Heart right ventricle (tissue), 16 donors: ENCODE measurements around the gene FHOD3. TPM values are rescaled to one million over a fixed set of nuclear protein-coding genes. Genes with fewer than 3 reads are reported as not detected.

Experiments
- ATAC-seq, 8 donors: fragments of 200-7000 bp; cut with Tn5 transposase; one replicate each; pipeline ENCODE4 v1.9.1; 2020; ENCODE audit warnings: mild to moderate bottlenecking in 8 of 8, moderate library complexity in 8 of 8, moderate number of reproducible peaks in 1 of 8
- DNase-seq, 2 donors: peaks; one replicate each; pipeline ENCODE4 v3.0.0-alpha.2; 2020
- H3K27ac ChIP-seq, 10 donors: fragments of 200-600 bp; sonication (generic) in 2 of 10; one replicate each; pipeline versions ENCODE4 v1.5.0 to v1.8.0; 2020 to 2022; ENCODE audit warnings: mild to moderate bottlenecking in 3 of 10
- H3K27me3 ChIP-seq, 7 donors: fragments of 200-600 bp; one replicate each; pipeline ENCODE4 v1.8.0; 2021 to 2022; ENCODE audit warnings: mild to moderate bottlenecking in 2 of 7
- H3K36me3 ChIP-seq, 9 donors: fragments of 200-600 bp; sonication (generic) in 1 of 9; one replicate each; pipeline versions ENCODE4 v1.5.0 to v1.8.0; 2020 to 2022; ENCODE audit warnings: mild to moderate bottlenecking in 2 of 9
- H3K4me1 ChIP-seq, 9 donors: fragments of 200-600 bp; sonication (generic) in 1 of 9; one replicate each; pipeline versions ENCODE4 v1.5.0 to v1.8.0; 2020 to 2022; ENCODE audit warnings: mild to moderate bottlenecking in 4 of 9
- H3K4me3 ChIP-seq, 10 donors: fragments of 200-600 bp; sonication (generic) in 2 of 10; one replicate each; pipeline versions ENCODE4 v1.5.0 to v1.8.0; 2020 to 2022; ENCODE audit warnings: mild to moderate bottlenecking in 7 of 10, moderate library complexity in 2 of 10
- H3K9me3 ChIP-seq, 11 donors: fragments of 200-600 bp in 10 of 11; sonication (generic) in 2 of 11; one replicate each; pipeline versions ENCODE4 v1.5.0 to v1.8.0; 2013 to 2022; ENCODE audit warnings: mild to moderate bottlenecking in 2 of 11, control low read depth in 1 of 11, moderate library complexity in 1 of 11
- WGBS, 2 donors: extraction: QIAGEN DNeasy Blood & Tissue Kit; methylation state at CpG; one replicate each; pipeline ENCODE4 v1.1.7; 2013; ENCODE audit warnings: inconsistent platforms in 1 of 2; 5-methylcytosine and 5-hydroxymethylcytosine counted together
- intact Hi-C, 10 donors: fragments of 100-400 bp; cut with DNase I; formaldehyde crosslinking; loops; one replicate each; pipeline versions ENCODE4 v1.11.1 to v1.14.2; 2022
- polyA plus RNA-seq, 2 donors: library from polyadenylated mRNA; stranded (reverse); fragments of 200-250 nt; gene quantifications; one replicate each; pipeline ENCODE4 v1.2.3, GENCODE V29; 2013
- total RNA-seq, 10 donors: library from RNA; stranded (reverse); fragmentation: NEBNext Ultra II Directional in 3 of 10; extraction: Animal tissue kit (Norgen Biotek cat#: 25700) in 3 of 10; gene quantifications; one replicate each; pipeline versions ENCODE4 v1.2.1 to v1.2.4, GENCODE V29; 2021 to 2023
- TF ChIP-seq, protein P1 (sequence below), 9 donors: fragments of 200-600 bp; sonication (generic) in 2 of 9; IDR thresholded peaks; one replicate each; pipeline versions ENCODE4 v1.5.0 to v1.8.0; 2021 to 2022; ENCODE audit warnings: antibody characterized with exemption in 9 of 9, mild to moderate bottlenecking in 5 of 9, moderate library complexity in 1 of 9
- donor health status: Arrhythmogenic right ventricular cardiomyopathy.
- donor health status: ischemic (EF 13 %, LVEDD 7.1; RV severe dilation, severe dysfunction).
- donor health status: healthy with polysubstance abuse.
- donor health status: DM: no; HTN: yes; CAD: no.
- donor health status: DM: no; HTN: no; CAD: no.
- donor health status: ischemic (EF 25% LVEDD 6.9; RV normal size, moderate dysfunction).
- donor health status: ischemic (EF 25% LVEDD 5.7; RV mildly dilated, moderate dysfunction).
- donor health status: healthy.
- donor health status: DM: yes; HTN: yes; CAD: no.
- donor health status: Ischemic cardiomyopathy.
- donor health status: ischemic (EF 35%, LVEDD 5.7; RV mildly dilated, moderate dysfunction).
- donor health status: nonischemic (EF 11% LVEDD 7.7; RV severe dilation, severe dysfunction).
- donor health status: DM: yes; HTN: yes; CAD: no.
- donor health status: PGD.
- donor health status: ischemic (EF 29% LVEDD 5.4; RV normal size, mild dysfunction).
- donor health status: nonischemic (EF 23%, LVEDD 6.1; RV moderate dilation, normal function).

The FHOD3 gene
- total and polyA plus RNA-seq, 12 donors = 81.8 to 484 (median 356) TPM

DNA sequence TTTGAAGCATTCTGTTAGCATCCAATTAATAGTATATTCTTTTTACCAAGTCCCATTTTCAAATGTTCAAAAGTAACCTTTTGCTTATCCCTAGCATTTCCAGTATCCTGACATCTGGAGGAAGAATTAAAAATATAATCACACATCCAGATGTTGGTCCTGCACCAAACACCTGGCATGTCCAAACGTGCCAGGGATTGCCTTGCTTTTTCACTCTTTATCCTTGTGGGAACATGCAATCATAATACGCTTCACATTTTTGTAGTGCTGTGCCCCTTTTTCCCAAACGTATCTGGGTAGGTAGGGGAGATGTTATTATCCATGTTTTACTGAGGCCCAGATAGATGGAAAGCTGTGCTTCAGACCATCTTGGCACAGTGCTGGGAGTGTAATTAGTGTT, 398.3 kb downstream of the FHOD3 start:
- H3K4me3 ChIP-seq = no peak overlapping the region
- ATAC-seq (no peak), DNase-seq (no peak)
- no peaks in the 10 kb centered on the region for H3K27me3 ChIP-seq
- intact Hi-C loops = loop anchor here in 3 of 10 donors (10.0 kb wide), 1 partner anchor 59 kb away; no protein-coding TSS in a partner anchor
- TF ChIP-seq, protein P1, sequence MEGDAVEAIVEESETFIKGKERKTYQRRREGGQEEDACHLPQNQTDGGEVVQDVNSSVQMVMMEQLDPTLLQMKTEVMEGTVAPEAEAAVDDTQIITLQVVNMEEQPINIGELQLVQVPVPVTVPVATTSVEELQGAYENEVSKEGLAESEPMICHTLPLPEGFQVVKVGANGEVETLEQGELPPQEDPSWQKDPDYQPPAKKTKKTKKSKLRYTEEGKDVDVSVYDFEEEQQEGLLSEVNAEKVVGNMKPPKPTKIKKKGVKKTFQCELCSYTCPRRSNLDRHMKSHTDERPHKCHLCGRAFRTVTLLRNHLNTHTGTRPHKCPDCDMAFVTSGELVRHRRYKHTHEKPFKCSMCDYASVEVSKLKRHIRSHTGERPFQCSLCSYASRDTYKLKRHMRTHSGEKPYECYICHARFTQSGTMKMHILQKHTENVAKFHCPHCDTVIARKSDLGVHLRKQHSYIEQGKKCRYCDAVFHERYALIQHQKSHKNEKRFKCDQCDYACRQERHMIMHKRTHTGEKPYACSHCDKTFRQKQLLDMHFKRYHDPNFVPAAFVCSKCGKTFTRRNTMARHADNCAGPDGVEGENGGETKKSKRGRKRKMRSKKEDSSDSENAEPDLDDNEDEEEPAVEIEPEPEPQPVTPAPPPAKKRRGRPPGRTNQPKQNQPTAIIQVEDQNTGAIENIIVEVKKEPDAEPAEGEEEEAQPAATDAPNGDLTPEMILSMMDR (IDR thresholded peaks at IDR 0.05) = no peak
- no peak overlapping the region for H3K27ac ChIP-seq
- peaks cover 0 to 36% (median 0%) of the 10 kb centered on the region in 9 donors for H3K36me3 ChIP-seq
- 68 to 80% methylated on average over 3 of the region's 3 CpGs for WGBS, 2 donors
- H3K4me1 ChIP-seq = no peaks in the 10 kb centered on the region
- H3K9me3 ChIP-seq = no peaks in the 10 kb centered on the region

DNA sequence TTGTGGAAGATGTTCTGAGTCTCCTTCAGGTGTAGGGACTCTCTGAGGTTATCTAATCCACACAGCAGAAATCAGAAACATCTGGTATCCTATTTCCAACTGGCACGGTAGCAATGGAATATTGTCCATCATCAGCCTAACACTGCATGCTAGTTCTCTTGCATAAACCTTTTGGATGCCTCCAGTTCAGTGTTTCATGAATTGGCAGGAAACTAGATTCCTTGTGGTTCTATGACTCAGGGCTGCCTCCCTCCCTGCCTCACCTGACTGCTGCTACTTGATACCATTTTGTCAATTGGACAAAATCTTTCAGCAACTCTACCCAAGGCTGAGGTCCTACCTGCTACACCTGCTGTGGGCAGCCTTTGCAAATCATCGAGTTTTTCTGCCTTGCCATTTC, 400.4 kb downstream of the FHOD3 start:
- Histone ChIP-seq H3K27ac (no peak overlapping the region), H3K27me3 (no peaks in the 10 kb centered on the region), H3K4me3 (no peak overlapping the region), H3K36me3 (peaks cover 0 to 32% (median 0%) of the 10 kb centered on the region in 9 donors), H3K9me3 (no peaks in the 10 kb centered on the region), H3K4me1 (peaks cover 0 to 4% (median 0%) of the 10 kb centered on the region in 9 donors)
- TF ChIP-seq, protein P1 (IDR thresholded peaks at IDR 0.05) = no peak
- ATAC-seq = no peak
- WGBS, 2 donors = 69 to 78% methylated on average over 2 of the region's 2 CpGs
- no peak for DNase-seq
- intact Hi-C loops = loop anchor here in 3 of 10 donors (10.0 kb wide), 1 partner anchor 57 kb away; no protein-coding TSS in a partner anchor

DNA sequence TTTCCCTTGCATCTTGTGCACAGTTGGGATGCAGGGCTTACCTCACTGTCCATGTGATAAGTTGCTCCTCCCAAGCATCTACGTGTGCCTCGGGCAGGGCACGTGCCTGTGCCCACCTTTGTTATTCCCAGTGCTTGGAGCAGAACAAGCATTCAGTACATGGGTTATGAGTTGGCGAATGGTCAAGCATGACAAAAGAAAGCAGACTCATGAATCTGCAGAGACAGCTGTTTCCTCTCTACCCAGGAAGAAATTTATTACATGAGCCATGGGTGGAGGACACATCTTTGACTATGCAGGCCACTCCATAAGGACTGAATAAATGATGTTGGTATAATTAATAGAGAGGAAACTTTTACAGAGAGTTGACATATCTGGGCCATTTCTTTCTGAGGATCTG, 403.4 kb downstream of the FHOD3 start:
- intact Hi-C loops = no loop called here
- WGBS, 2 donors = 87 to 92% methylated on average over 4 of the region's 4 CpGs
- Histone ChIP-seq H3K4me3 (no peak overlapping the region), H3K27me3 (no peaks in the 10 kb centered on the region), H3K4me1 (peaks cover 0 to 6% (median 0%) of the 10 kb centered on the region in 9 donors), H3K27ac (no peak overlapping the region), H3K36me3 (peaks cover 0 to 32% (median 0%) of the 10 kb centered on the region in 9 donors), H3K9me3 (no peaks in the 10 kb centered on the region)
- no peak for DNase-seq
- TF ChIP-seq, protein P1 (IDR thresholded peaks at IDR 0.05) = no peak
- no peak for ATAC-seq

DNA sequence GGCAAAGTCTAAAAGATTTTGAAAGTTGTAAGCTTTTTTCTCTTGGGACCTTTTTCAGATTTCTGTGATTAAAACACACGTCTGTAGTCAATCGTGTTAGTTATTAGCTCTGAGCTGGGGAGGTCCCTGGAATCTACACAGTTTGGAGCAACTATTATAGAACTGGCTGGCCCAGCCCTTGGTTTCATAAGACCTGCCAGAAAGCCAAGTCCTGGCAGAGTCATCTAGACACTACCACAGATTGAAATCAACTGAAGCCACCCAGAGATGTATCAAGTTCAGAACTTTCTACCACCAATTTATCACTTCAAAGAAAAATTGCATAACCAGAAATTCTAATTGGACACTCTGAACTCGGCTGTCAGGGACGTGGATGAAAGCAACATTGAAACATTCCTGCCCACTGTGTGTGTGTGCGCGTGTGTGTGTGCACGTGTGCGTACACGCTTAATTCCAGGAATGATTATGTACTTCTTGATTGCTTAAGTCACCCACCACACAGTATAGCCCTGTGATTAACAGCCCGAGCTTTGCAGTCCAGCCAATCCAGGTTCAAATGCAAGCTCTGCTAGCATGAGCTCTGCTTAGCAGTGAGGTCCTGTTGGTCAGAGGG, 405.0 kb downstream of the FHOD3 start:
- H3K4me1 ChIP-seq = peaks cover 0 to 10% (median 4%) of the 10 kb centered on the region in 9 donors
- no peak overlapping the region for H3K27ac ChIP-seq
- WGBS, 2 donors = 78 to 85% methylated on average over 10 of the region's 10 CpGs
- peaks cover 0 to 23% (median 0%) of the 10 kb centered on the region in 9 donors for H3K36me3 ChIP-seq
- intact Hi-C loops = no loop called here
- H3K4me3 ChIP-seq = no peak overlapping the region
- H3K27me3 ChIP-seq = no peaks in the 10 kb centered on the region
- TF ChIP-seq, protein P1 (IDR thresholded peaks at IDR 0.05) = no peak
- DNase-seq (no peak), ATAC-seq (peak in 2 of 8 donors; percentile 11 to 21)
- no peaks in the 10 kb centered on the region for H3K9me3 ChIP-seq
